Measurements from ENCODE around the gene TMCC3. TPM values are rescaled to one million over a fixed set of nuclear protein-coding genes. Genes with fewer than 3 reads are reported as not detected.

The TMCC3 gene
- total RNA-seq, 1 donor from 2014 or later, result 1.7 TPM

DNA sequence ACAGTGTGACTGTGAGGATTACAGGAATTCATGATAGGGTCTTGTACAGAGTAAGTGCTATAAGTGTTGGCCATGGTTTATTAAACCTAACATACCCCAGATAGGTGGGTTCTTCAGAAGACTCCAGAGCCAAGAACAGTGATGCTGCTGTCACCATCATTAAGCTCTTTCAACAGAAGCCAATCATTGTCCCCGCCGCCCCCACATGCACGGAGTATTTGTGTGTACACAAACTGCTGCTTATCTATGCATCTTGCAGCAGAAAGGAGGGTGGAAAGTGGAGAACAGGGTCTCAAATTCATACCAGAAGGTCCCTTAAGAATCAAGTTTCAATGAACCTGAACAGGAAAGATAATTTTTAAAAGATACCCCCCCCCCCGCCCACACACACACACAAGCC lies 51.2 kb downstream of the TMCC3 start:
- H3K4me3 ChIP-seq, result no peak overlapping the region
- H3K4me1 ChIP-seq, result peaks cover 6% of the 10 kb centered on the region
- H3K36me3 ChIP-seq, result no peaks in the 10 kb centered on the region
- H3K27ac ChIP-seq (replicated peaks), result no peak overlapping the region
- DNase-seq, result no peak
- no peaks in the 10 kb centered on the region for H3K9me3 ChIP-seq (replicated peaks)
- no peaks in the 10 kb centered on the region for H3K27me3 ChIP-seq (ENCODE audit: low read depth)
- intact Hi-C loops (cut with micrococcal nuclease), result no loop called here
- TF ChIP-seq CTCF (IDR thresholded peaks at IDR 0.05; ENCODE audit: borderline replicate concordance), result no peak

DNA sequence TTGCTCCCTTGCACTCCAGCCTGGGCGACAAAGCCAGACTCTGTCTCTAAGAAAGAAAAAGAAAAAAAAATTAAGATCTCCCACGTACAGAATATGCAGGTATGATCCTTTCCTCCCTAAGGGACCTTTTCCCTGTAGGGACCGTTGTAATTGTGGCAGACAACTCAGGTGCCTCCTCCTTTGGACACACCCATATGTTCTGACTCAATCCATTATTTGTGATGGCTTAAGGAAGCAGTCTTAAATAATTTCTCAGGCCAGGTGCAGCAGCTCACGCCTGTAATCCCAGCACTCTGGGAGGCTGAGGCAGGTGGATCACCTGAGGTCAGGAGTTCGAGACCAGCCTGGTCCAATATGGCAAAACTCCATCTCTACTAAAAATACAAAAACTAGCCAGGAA lies 53.1 kb downstream of the TMCC3 start:
- no peak for TF ChIP-seq CTCF (IDR thresholded peaks at IDR 0.05; ENCODE audit: borderline replicate concordance)
- intact Hi-C loops (cut with micrococcal nuclease), result no loop called here
- Histone ChIP-seq H3K4me3 (no peak overlapping the region), H3K9me3 (replicated peaks) (no peaks in the 10 kb centered on the region), H3K27me3 (ENCODE audit: low read depth) (no peaks in the 10 kb centered on the region), H3K36me3 (no peaks in the 10 kb centered on the region), H3K27ac (replicated peaks) (no peak overlapping the region), H3K4me1 (peaks cover 13% of the 10 kb centered on the region)
- DNase-seq, result no peak

DNA sequence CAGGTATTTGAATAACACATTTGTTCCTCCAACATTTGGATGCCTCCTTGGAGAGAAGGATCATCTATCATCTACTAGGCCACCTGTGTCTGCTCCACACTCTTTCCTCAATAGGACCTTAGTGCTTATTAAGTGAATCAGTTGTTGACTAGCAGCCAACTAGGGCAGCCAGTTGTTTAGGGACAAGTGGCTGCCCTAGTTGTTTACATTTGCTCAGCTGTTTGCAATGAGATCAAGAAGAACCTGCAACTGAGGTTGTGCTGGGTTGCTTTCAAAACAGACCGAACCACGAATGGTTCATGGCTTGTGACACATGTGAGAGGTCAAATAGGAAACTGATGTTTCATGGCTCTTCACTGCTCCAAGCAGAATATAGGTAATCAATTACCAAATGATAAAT lies 53.8 kb downstream of the TMCC3 start:
- intact Hi-C loops (cut with micrococcal nuclease), result no loop called here
- DNase-seq, result no peak
- no peak overlapping the region for H3K4me3 ChIP-seq
- no peak for TF ChIP-seq CTCF (IDR thresholded peaks at IDR 0.05; ENCODE audit: borderline replicate concordance)
- no peaks in the 10 kb centered on the region for H3K27me3 ChIP-seq (ENCODE audit: low read depth)
- no peak overlapping the region for H3K27ac ChIP-seq (replicated peaks)
- no peaks in the 10 kb centered on the region for H3K9me3 ChIP-seq (replicated peaks)
- H3K36me3 ChIP-seq, result no peaks in the 10 kb centered on the region
- peaks cover 16% of the 10 kb centered on the region for H3K4me1 ChIP-seq

DNA sequence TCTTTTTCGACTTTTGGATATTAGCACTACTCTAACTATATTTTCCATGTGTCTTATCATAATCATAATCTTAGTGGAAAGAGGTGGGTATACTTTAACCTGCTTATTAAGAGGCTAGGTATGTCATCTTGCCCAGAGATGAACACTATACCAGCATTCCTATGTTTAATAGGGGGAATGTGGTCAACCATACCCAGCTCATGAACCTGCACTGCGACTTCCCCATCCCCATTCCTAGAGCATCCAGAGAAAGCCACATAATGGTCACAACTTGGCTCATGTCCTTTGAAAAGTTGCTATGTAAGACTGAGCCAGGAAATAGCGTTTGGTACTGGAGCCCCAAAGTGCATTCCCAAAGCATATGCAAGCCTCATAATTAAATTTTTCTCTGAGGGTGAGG lies 55.2 kb downstream of the TMCC3 start:
- Histone ChIP-seq H3K4me3 (no peak overlapping the region), H3K4me1 (peaks cover 19% of the 10 kb centered on the region), H3K27me3 (ENCODE audit: low read depth) (no peaks in the 10 kb centered on the region), H3K9me3 (replicated peaks) (no peaks in the 10 kb centered on the region), H3K27ac (replicated peaks) (no peak overlapping the region), H3K36me3 (no peaks in the 10 kb centered on the region)
- no peak for TF ChIP-seq CTCF (IDR thresholded peaks at IDR 0.05; ENCODE audit: borderline replicate concordance)
- intact Hi-C loops (cut with micrococcal nuclease), result no loop called here
- no peak for DNase-seq

GRCh38 chr12:94594443-94594825 lies 55.9 kb downstream of the TMCC3 start:
- Histone ChIP-seq H3K27ac (replicated peaks) (peak overlapping the region; percentile 57), H3K4me3 (no peak overlapping the region), H3K4me1 (peaks cover 19% of the 10 kb centered on the region), H3K9me3 (replicated peaks) (no peaks in the 10 kb centered on the region), H3K36me3 (no peaks in the 10 kb centered on the region), H3K27me3 (ENCODE audit: low read depth) (no peaks in the 10 kb centered on the region)
- intact Hi-C loops (cut with micrococcal nuclease), result no loop called here
- no peak for TF ChIP-seq CTCF (IDR thresholded peaks at IDR 0.05; ENCODE audit: borderline replicate concordance)
- no peak for DNase-seq
